Esophagus mucosa (tissue), 1 donor: ENCODE results near the gene ZFAND3. TPM values are rescaled to one million over a fixed set of nuclear protein-coding genes. Genes with fewer than 3 reads are reported as not detected.

Source experiments
- ATAC-seq: fragments of 200-7000 bp; cut with Tn5 transposase; one replicate; pipeline ENCODE4 v1.9.1; 2020
- total RNA-seq: library from RNA; stranded (reverse); gene quantifications from one replicate; pipeline ENCODE4 v1.2.4, GENCODE V29; 2023
- donor health status: DM: yes; HTN: yes; CAD: no.

ZFAND3 gene
- total RNA-seq, 1 donor from 2014 or later: 42.6 TPM

GRCh38 chr6:38192011-38192410 is 372.5 kb downstream of the ZFAND3 start:
- ATAC-seq: no peak

- ATAC-seq: no peak
Observed at GRCh38 chr6:38192487-38192886, 373.0 kb downstream of the ZFAND3 start.

DNA sequence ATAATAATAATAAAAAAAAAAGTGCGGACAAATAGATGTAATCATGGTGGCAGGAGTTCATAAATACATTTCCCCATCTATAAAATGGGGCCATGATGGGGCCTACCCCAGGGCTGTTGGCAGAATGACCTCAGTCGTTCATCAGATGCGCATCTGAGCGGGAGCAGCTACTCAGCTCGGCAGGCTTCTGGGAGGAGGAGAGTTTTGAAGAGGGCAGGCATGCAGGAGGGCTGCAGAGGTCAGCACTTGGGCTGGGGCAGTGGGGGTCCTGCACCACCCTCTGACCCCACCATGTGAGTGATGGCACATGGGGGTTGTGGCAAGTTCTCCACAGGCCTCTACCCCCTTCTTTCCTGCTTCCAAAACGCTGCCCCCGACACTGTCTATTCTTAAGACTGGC is 373.5 kb downstream of the ZFAND3 start:
- no peak for ATAC-seq

DNA sequence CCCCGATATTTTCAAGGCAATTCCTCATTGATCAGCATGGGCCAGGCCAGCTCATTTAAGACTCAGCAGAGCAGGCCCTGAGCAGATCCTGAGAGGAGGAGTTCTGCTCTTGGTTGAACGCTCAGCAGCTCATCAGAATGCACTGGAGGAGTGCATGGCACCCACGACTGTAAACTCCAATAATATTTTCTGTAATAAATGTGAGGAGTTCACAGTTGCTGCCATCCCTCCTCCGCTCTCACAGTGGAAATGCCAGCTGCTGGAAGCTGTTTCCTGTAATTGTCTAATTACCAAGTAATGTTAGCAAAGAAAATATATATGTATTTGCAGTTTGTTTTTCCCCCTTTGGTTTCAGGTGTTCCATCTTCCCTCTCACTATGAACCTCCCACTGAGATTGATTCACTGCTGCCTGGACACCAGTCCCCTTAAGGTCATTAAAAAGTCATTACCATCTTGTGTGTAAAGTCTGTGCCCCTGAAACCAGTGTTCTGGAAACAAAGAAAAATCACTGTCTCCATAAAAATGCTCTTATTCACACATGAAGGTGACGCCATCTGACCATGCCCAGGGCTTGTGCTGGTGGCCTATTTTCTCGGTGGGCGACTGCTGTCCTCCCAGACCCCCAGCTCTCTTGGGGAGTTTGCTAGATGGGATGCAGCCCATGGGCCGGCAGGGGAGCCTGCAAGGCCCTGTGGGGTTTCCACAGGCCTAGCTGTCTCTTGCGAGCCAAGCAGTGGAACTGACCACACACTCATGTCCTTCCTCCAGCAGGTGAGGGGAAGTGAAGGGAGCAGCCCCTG is 374.2 kb downstream of the ZFAND3 start:
- no peak for ATAC-seq

DNA sequence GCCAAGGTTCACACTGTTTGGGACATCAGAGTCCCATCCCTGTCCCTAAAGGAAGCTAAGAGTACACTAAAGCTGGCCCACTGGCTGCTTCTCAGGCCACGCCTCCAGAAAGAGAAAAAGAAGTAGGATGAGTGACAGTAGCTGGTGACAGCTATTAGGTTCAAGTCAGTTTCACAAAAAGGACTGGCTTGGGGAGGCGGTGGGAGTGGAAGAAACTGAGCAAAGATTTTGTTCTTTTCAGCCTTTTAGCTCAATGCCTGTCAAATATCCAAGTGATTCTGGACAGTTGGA is 374.7 kb downstream of the ZFAND3 start:
- no peak for ATAC-seq

DNA sequence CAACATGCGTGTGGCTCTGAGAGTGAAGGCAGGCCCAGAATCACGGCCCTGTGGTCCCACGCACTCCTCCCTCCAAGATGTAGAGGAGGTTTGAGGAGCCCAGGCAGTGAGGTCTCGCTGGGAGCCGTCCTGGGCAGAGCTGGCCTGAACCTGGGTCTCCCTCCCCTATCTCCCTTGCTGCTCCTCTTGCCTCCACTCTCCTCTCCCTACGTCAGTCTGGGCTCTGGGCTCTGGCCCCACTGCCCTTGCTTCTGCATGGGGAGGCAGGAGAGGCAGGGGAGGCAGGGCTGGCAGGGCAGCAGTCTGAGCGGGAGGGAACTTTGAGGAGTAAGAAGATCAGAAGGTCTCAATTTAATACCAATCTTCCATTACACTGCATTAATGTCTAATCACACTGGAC is 375.1 kb downstream of the ZFAND3 start:
- ATAC-seq: no peak

- ATAC-seq: no peak
Observed at GRCh38 chr6:38195113-38195635, 375.6 kb downstream of the ZFAND3 start.

GRCh38 chr6:38198219-38198618 is 378.7 kb downstream of the ZFAND3 start:
- no peak for ATAC-seq

Other genes starting within 250 kb of the ZFAND3 start
- gene MDGA1, start 121.8 kb upstream of the ZFAND3 start, total RNA-seq: 9.2 TPM